ENCODE results near the gene RSPH10B.
"Not testable (repeated sequence)": the region's sequence is repeated elsewhere in the genome, so short reads cannot be mapped to it uniquely, and the experiment has no call there.

Gene RSPH10B

GRCh38 chr7:5898480-5899224 is 71.8 kb downstream of the RSPH10B start, which contains the start of gene CCZ1:
Gene CCZ1 (plus strand): TSS chr7:5898733. CDS start chr7:5898800, 67 bp downstream.
- DNase-seq (ENCODE audit: insufficient read length, low spot score) = peak; percentile 49
- peak; percentile 87 for FAIRE-seq

GRCh38 chr7:5897369-5897919 is 73.0 kb downstream of the RSPH10B start:
- not testable (repeated sequence) for DNase-seq (ENCODE audit: insufficient read length, low spot score); FAIRE-seq

GRCh38 chr7:5892498-5892897 is 78.0 kb downstream of the RSPH10B start:
- FAIRE-seq = no peak
- no peak for DNase-seq (ENCODE audit: insufficient read length, low spot score)
- no peak for TF ChIP-seq POLR2AphosphoS5 (IDR thresholded peaks at IDR 0.05; ENCODE audit: low read depth, low read length)
- TF ChIP-seq TAF1 (IDR thresholded peaks at IDR 0.05; ENCODE audit: low read depth, low read length) = no peak
- TF ChIP-seq POLR2A (IDR thresholded peaks at IDR 0.05; ENCODE audit: low read depth, low read length) = no peak
- no peak for TF ChIP-seq SPI1 (IDR thresholded peaks at IDR 0.05; ENCODE audit: low read depth, low read length)
- TF ChIP-seq POU2F2 (IDR thresholded peaks at IDR 0.05; ENCODE audit: low read depth, low read length) = no peak
- no peak for TF ChIP-seq PAX5 (IDR thresholded peaks at IDR 0.05; ENCODE audit: insufficient read depth, low read length, severe bottlenecking)

GRCh38 chr7:5890244-5890643 is 80.2 kb downstream of the RSPH10B start:
- not testable (repeated sequence) for DNase-seq (ENCODE audit: insufficient read length, low spot score); FAIRE-seq

- DNase-seq (ENCODE audit: insufficient read length, low spot score); FAIRE-seq: not testable (repeated sequence)
Observed at GRCh38 chr7:5888021-5888420, 82.5 kb downstream of the RSPH10B start.

GRCh38 chr7:5884431-5884830 is 86.1 kb downstream of the RSPH10B start:
- not testable (repeated sequence) for FAIRE-seq; DNase-seq (ENCODE audit: insufficient read length, low spot score)

GRCh38 chr7:5880106-5880505 is 90.4 kb downstream of the RSPH10B start:
- not testable (repeated sequence) for FAIRE-seq; DNase-seq (ENCODE audit: insufficient read length, low spot score)

- not testable (repeated sequence) for FAIRE-seq
Observed at GRCh38 chr7:5879591-5879990, 90.9 kb downstream of the RSPH10B start.

More at GRCh38 chr7:5879591-5879990, 90.9 kb downstream of the RSPH10B start:
- DNase-seq (ENCODE audit: insufficient read length, low spot score) = not testable (repeated sequence)
